DND-41 (cell line): ENCODE results near the gene NOC2L.

Experiments
- ATAC-seq: fragments of 200-7000 bp; cut with Tn5 transposase; 3 replicates; pipeline ENCODE4 v1.9.1; 2021; ENCODE audit warnings: low read depth; ENCODE audit not compliant: insufficient read depth
- DNase-seq: peaks from one replicate; pipeline ENCODE4 v3.0.0-alpha.2; 2020
- H2AFZ ChIP-seq: 2 replicates; pipeline ENCODE4 v1.6.0; 2012; ENCODE audit warnings: low read depth, low read length
- H3K27ac ChIP-seq: 2 replicates; pipeline ENCODE4 v1.5.1; 2012; ENCODE audit warnings: low read length, inconsistent platforms
- H3K27me3 ChIP-seq: fragments of 200-600 bp; sonication (generic); 2 replicates; pipeline ENCODE4 v1.6.0; 2012; ENCODE audit warnings: low read length, mild to moderate bottlenecking, inconsistent platforms; ENCODE audit not compliant: insufficient read depth, poor library complexity
- H3K36me3 ChIP-seq: 2 replicates; pipeline ENCODE4 v1.5.1; 2012; ENCODE audit warnings: low read length, inconsistent platforms; ENCODE audit not compliant: insufficient read depth
- H3K4me1 ChIP-seq: 2 replicates; pipeline ENCODE4 v1.5.1; 2012; ENCODE audit warnings: mild to moderate bottlenecking, low read length; ENCODE audit not compliant: insufficient read depth
- H3K4me2 ChIP-seq: 2 replicates; pipeline ENCODE4 v1.6.0; 2012; ENCODE audit warnings: mild to moderate bottlenecking, moderate library complexity, low read length, inconsistent platforms; ENCODE audit not compliant: insufficient read depth
- H3K4me3 ChIP-seq, 2 experiments: fragments of 200-600 bp in 1 of 2; shearing (Covaris generic) in 1 of 2; 2 replicates each; pipeline ENCODE4 v1.5.1; 2012 to 2016; ENCODE audit warnings: inconsistent platforms in 2 of 2, low read length in 2 of 2, mild to moderate bottlenecking in 2 of 2, low read depth in 1 of 2, moderate library complexity in 1 of 2
- H3K79me2 ChIP-seq: 2 replicates; pipeline ENCODE4 v1.6.0; 2012; ENCODE audit warnings: low read length, inconsistent platforms; ENCODE audit not compliant: insufficient read depth
- H3K9ac ChIP-seq: 2 replicates; pipeline ENCODE4 v1.6.0; 2012; ENCODE audit warnings: low read depth, mild to moderate bottlenecking, inconsistent platforms, low read length, moderate library complexity
- H3K9me3 ChIP-seq: 2 replicates; pipeline ENCODE4 v1.5.1; 2012; ENCODE audit warnings: low read length, moderate library complexity, mild to moderate bottlenecking, inconsistent platforms; ENCODE audit not compliant: insufficient read depth, severe bottlenecking
- H4K20me1 ChIP-seq: 2 replicates; pipeline ENCODE4 v1.6.0; 2012; ENCODE audit warnings: low read length; ENCODE audit not compliant: insufficient read depth
- EZH2 ChIP-seq: IDR thresholded peaks from 3 replicates; pipeline ENCODE4 v1.6.1; 2012; ENCODE audit warnings: borderline replicate concordance, low read depth, mild to moderate bottlenecking, moderate library complexity, low read length, inconsistent platforms; ENCODE audit not compliant: severe bottlenecking
- TF ChIP-seq, protein P1 (sequence below): IDR thresholded peaks from 2 replicates; pipeline ENCODE4 v1.5.1; 2012; ENCODE audit warnings: borderline replicate concordance, low read length, moderate library complexity, mild to moderate bottlenecking; ENCODE audit not compliant: poor library complexity, severe bottlenecking; ENCODE audit errors: extremely low read depth

The NOC2L gene

DNA sequence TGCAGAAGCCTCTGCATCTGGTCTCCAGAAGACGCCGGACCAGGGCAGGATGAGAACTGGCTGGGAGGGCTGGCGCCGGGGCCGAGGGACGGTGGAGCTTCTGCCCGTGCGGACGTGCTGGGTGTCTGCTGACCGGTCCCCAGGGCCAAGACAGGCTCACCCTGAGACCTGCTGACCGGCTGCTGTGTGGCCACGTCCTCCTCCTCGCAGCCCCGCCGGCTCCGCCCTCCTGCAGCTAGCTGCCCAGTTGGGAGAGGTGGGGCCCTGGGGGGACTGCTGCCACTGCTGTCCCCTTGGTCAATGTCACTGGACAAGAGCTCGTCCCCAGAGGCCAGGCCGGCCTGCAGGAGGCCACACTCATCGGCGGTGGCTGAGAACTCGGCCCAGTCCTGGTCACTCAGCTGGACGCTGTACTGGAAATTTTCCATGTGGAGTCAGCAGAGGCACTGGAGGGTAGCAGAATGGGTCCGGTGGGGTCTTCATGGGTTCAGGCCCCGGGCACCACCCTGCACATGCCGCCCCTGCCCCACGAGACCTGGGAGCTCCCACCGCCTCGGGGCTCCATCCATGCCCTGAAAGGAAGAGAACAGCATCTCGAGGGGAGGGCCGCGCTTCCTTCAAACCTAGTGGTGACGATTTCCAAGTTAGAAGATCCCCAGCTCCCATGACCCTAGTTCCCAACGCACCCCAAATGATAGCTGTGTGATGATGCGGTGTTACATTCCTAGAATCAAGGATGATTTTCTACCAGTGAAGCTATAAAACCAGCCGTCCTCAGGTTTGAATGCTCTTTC, 21.7 kb upstream of the NOC2L start:
- Histone ChIP-seq H3K27me3 (peaks cover 4% of the 10 kb centered on the region), H3K4me2 (no peak overlapping the region), H4K20me1 (peaks cover 12% of the 10 kb centered on the region), H3K4me1 (peaks cover 9% of the 10 kb centered on the region), H2AFZ (no peak overlapping the region), H3K9ac (no peak overlapping the region), H3K36me3 (no peaks in the 10 kb centered on the region), H3K27ac (no peak overlapping the region), H3K79me2 (no peaks in the 10 kb centered on the region), H3K9me3 (no peaks in the 10 kb centered on the region), H3K4me3 (no peak overlapping the region)
- DNase-seq: no peak
- ATAC-seq: no peak
- TF ChIP-seq, protein P1, sequence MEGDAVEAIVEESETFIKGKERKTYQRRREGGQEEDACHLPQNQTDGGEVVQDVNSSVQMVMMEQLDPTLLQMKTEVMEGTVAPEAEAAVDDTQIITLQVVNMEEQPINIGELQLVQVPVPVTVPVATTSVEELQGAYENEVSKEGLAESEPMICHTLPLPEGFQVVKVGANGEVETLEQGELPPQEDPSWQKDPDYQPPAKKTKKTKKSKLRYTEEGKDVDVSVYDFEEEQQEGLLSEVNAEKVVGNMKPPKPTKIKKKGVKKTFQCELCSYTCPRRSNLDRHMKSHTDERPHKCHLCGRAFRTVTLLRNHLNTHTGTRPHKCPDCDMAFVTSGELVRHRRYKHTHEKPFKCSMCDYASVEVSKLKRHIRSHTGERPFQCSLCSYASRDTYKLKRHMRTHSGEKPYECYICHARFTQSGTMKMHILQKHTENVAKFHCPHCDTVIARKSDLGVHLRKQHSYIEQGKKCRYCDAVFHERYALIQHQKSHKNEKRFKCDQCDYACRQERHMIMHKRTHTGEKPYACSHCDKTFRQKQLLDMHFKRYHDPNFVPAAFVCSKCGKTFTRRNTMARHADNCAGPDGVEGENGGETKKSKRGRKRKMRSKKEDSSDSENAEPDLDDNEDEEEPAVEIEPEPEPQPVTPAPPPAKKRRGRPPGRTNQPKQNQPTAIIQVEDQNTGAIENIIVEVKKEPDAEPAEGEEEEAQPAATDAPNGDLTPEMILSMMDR: no peak
- TF ChIP-seq EZH2: no peak

DNA sequence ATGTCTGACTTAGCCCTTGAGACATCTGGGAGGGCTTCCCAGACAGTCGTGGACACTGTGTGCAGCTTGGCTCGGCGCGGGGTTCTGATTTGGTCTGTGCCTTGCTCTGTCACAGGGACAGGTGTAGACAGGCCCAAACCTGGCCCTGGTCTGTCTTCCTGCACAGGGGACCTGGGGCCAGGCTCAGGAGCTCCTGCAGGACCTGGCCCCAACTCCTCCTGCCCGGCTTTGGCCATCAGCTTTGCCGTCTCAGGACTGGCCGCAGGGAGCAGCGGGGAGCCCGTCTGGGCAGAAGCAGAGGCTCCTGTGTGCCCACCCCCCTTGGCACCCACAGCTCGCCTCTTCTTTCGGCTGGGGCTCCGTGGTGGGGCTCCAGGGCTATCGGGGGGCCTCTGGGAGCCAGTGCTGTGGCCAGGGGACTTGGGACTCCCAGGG, 21.1 kb upstream of the NOC2L start:
- ATAC-seq: no peak
- Histone ChIP-seq H3K9me3 (no peaks in the 10 kb centered on the region), H4K20me1 (peaks cover 12% of the 10 kb centered on the region), H3K36me3 (no peaks in the 10 kb centered on the region), H3K27me3 (peaks cover 8% of the 10 kb centered on the region), H3K27ac (no peak overlapping the region), H3K9ac (no peak overlapping the region), H2AFZ (no peak overlapping the region), H3K79me2 (no peaks in the 10 kb centered on the region), H3K4me3 (no peak overlapping the region), H3K4me1 (peaks cover 16% of the 10 kb centered on the region), H3K4me2 (no peak overlapping the region)
- TF ChIP-seq, protein P1: no peak
- TF ChIP-seq EZH2: no peak
- DNase-seq: no peak

DNA sequence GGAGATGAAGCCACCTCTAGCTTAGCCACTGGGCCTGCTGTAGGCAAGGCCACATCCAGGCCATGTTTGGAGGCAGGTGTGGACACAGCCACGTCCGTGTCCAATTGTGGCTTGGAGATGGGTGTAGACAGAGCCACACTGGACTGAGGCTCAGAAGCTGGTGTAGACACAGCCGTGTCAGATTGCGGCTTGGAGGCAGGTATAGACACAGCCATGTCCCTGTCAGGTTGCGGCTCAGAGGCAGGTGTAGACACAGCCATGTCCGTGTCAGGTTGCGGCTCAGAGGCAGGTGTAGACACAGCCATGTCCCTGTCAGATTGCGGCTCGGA, 20.7 kb upstream of the NOC2L start:
- H3K9ac ChIP-seq: no peak overlapping the region
- peaks cover 9% of the 10 kb centered on the region for H3K27me3 ChIP-seq
- no peak for TF ChIP-seq EZH2
- TF ChIP-seq, protein P1: no peak
- H3K27ac ChIP-seq: no peak overlapping the region
- H4K20me1 ChIP-seq: peaks cover 12% of the 10 kb centered on the region
- ATAC-seq: no peak
- H3K4me3 ChIP-seq: no peak overlapping the region
- no peaks in the 10 kb centered on the region for H3K79me2 ChIP-seq
- peaks cover 17% of the 10 kb centered on the region for H3K4me1 ChIP-seq
- H2AFZ ChIP-seq: no peak overlapping the region
- no peak overlapping the region for H3K4me2 ChIP-seq
- no peak for DNase-seq
- no peaks in the 10 kb centered on the region for H3K9me3 ChIP-seq
- H3K36me3 ChIP-seq: no peaks in the 10 kb centered on the region
